ENCODE measurements around the gene SHCBP1L. TPM values are rescaled to one million over a fixed set of nuclear protein-coding genes. Genes with fewer than 3 reads are reported as not detected.

Gene SHCBP1L
- polyA plus RNA-seq, 4 donors: 0.32 to 0.72 (median 0.39) TPM

Other genes with a start within 250 kb of the SHCBP1L start
- gene NPL, start 163.4 kb downstream of the SHCBP1L start, polyA plus RNA-seq (ENCODE audit: insufficient read length in 4 of 4): 10 to 100 TPM in 2 of 4 donors, 1 to 10 TPM in 2; 8.0 to 12.3 (median 10.1) TPM
- gene DHX9, start 113.8 kb downstream of the SHCBP1L start, polyA plus RNA-seq (ENCODE audit: insufficient read length in 4 of 4): 100 to 1,000 TPM; 186 to 291 (median 280) TPM
- 100 to 1,000 TPM; 218 to 345 (median 270) TPM for gene LAMC1, start 70.3 kb upstream of the SHCBP1L start, polyA plus RNA-seq (ENCODE audit: insufficient read length in 4 of 4)
- gene LAMC2, start 233.1 kb upstream of the SHCBP1L start, polyA plus RNA-seq (ENCODE audit: insufficient read length in 4 of 4): 1 to 10 TPM; 1.9 to 6.7 (median 5.2) TPM

Measured in left renal pelvis (tissue), 4 donors.